Astrocyte (in vitro differentiated cells and primary cell): ENCODE results near the gene FKBP10. TPM values are rescaled to one million over a fixed set of nuclear protein-coding genes. Genes with fewer than 3 reads are reported as not detected.

Experiments used
- DNase-seq: peaks from one replicate; pipeline ENCODE4 v3.0.0-alpha.2; 2010; ENCODE audit warnings: low read depth
- FAIRE-seq: peaks from 2 replicates; lab custom pipeline; 2011; peaks lifted over from hg19 to GRCh38; lab: Jason Lieb, UNC
- H2AFZ ChIP-seq: 2 replicates; pipeline ENCODE4 v1.6.0; 2012; ENCODE audit warnings: low read depth, low read length, inconsistent platforms
- H3K27ac ChIP-seq: 2 replicates; pipeline ENCODE4 v1.5.1; 2011; ENCODE audit warnings: low read depth, low read length, inconsistent platforms
- H3K27me3 ChIP-seq: 2 replicates; pipeline ENCODE4 v1.6.0; 2011; ENCODE audit warnings: low read length, inconsistent platforms; ENCODE audit not compliant: insufficient read depth
- H3K36me3 ChIP-seq: 2 replicates; pipeline ENCODE4 v1.5.1; 2011; ENCODE audit warnings: low read length, inconsistent platforms; ENCODE audit not compliant: insufficient read depth
- H3K4me1 ChIP-seq: 2 replicates; pipeline ENCODE4 v1.5.1; 2011; ENCODE audit warnings: low read length, inconsistent platforms; ENCODE audit not compliant: insufficient read depth
- H3K4me2 ChIP-seq: 2 replicates; pipeline ENCODE4 v1.6.0; 2012; ENCODE audit warnings: low read length, inconsistent platforms
- H3K4me3 ChIP-seq: 2 replicates; pipeline ENCODE4 v1.5.1; 2011; ENCODE audit warnings: low read depth, mild to moderate bottlenecking, low read length, inconsistent platforms; ENCODE audit not compliant: insufficient read depth
- H3K79me2 ChIP-seq: 2 replicates; pipeline ENCODE4 v1.6.0; 2012; ENCODE audit warnings: mild to moderate bottlenecking, low read length, inconsistent platforms; ENCODE audit not compliant: insufficient read depth
- H3K9ac ChIP-seq: 2 replicates; pipeline ENCODE4 v1.6.0; 2012; ENCODE audit warnings: mild to moderate bottlenecking, low read length, inconsistent platforms
- H3K9me3 ChIP-seq: 2 replicates; pipeline ENCODE4 v1.5.1; 2012; ENCODE audit warnings: low read depth, mild to moderate bottlenecking, low read length, inconsistent platforms; ENCODE audit not compliant: insufficient read depth
- H4K20me1 ChIP-seq: 2 replicates; pipeline ENCODE4 v1.6.0; 2012; ENCODE audit warnings: low read length, inconsistent platforms; ENCODE audit not compliant: insufficient read depth
- H3K27ac Mint-ChIP-seq: one replicate; pipeline ENCODE4 v1.8.0; 2021; ENCODE audit warnings: mild to moderate bottlenecking, mixed read lengths; ENCODE audit not compliant: unreplicated experiment
- H3K27me3 Mint-ChIP-seq: one replicate; pipeline ENCODE4 v1.8.0; 2021; ENCODE audit warnings: low read depth, mixed read lengths; ENCODE audit not compliant: unreplicated experiment
- H3K36me3 Mint-ChIP-seq: one replicate; pipeline ENCODE4 v1.8.0; 2021; ENCODE audit warnings: low read depth, mixed read lengths; ENCODE audit not compliant: unreplicated experiment
- H3K4me1 Mint-ChIP-seq: one replicate; pipeline ENCODE4 v1.8.0; 2021; ENCODE audit warnings: low read depth, mixed read lengths; ENCODE audit not compliant: unreplicated experiment
- H3K4me3 Mint-ChIP-seq: one replicate; pipeline ENCODE4 v1.8.0; 2021; ENCODE audit warnings: mild to moderate bottlenecking, moderate library complexity, mixed read lengths; ENCODE audit not compliant: unreplicated experiment
- H3K9me3 Mint-ChIP-seq: one replicate; pipeline ENCODE4 v1.8.0; 2021; ENCODE audit warnings: mild to moderate bottlenecking, mixed read lengths; ENCODE audit not compliant: unreplicated experiment
- EZH2 ChIP-seq: IDR thresholded peaks from 2 replicates; pipeline ENCODE4 v1.6.1; 2012; ENCODE audit warnings: mild to moderate bottlenecking, low read length, inconsistent platforms; ENCODE audit not compliant: insufficient read depth
- total RNA-seq: library from RNA; stranded (reverse); gene quantifications from 2 replicates; pipeline ENCODE4 v1.2.1, GENCODE V29; 2021
- TF ChIP-seq, protein P1 (sequence below): IDR thresholded peaks from 2 replicates; pipeline ENCODE4 v1.5.1; 2011; ENCODE audit warnings: low read depth, mild to moderate bottlenecking, inconsistent platforms, low read length, moderate library complexity; ENCODE audit not compliant: insufficient read depth

The FKBP10 gene
- total RNA-seq, 1 donor from 2014 or later = 446 TPM

DNA sequence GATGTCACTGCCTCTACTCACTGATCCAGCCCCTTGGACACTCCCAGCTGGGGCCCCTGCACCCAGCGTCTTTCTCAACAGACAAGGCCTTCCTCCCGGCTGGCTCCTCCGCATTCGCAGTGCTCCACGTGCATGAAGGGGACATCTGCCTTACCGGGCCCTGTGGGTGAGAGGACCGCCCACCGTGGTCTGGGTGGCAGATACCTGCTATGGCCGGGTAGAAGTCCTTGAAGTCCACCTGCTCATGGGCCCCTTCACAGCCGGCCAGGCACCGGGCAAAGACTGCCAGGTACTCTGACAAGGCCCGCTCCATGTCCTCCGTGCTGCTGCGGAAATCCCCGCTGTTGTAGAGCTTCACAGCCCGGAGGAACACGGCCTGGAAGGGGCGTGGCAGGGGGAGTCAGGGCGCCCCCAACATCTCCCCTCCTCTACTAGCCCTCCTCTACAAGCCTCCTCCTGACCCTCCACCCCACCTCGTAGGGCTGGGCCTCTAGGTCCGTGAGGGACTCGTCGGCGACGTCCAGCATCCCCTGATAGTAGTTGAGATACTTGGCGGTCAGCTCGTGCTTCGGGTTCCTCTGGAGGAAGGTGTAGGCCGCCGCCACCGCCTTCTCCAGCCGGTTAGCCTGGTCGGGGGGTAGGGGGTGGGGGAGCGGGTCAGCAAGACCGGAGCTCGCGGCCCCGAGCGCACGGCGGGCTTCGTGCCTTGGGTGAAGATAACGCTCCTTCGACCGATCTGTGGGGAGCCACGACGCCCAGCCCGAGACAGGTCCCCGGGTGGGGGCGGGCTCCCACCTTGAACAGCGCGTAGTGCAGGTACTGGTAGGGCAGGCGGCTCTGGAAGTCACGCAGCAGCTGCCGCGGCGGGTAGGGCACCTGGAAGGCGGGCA lies 1.9 kb upstream of the FKBP10 start:
- Histone ChIP-seq H3K79me2 (peaks cover 64% of the 10 kb centered on the region), H2AFZ (peak overlapping the region; percentile 97), H3K9ac (peak overlapping the region; percentile 96), H3K27ac (no peak overlapping the region), H3K36me3 (peaks cover 10% of the 10 kb centered on the region), H4K20me1 (peaks cover 64% of the 10 kb centered on the region), H3K4me3 (peak overlapping the region; percentile 93), H3K27me3 (no peaks in the 10 kb centered on the region), H3K4me2 (peak overlapping the region; percentile 96), H3K4me1 (peaks cover 32% of the 10 kb centered on the region), H3K9me3 (no peaks in the 10 kb centered on the region)
- TF ChIP-seq, protein P1, sequence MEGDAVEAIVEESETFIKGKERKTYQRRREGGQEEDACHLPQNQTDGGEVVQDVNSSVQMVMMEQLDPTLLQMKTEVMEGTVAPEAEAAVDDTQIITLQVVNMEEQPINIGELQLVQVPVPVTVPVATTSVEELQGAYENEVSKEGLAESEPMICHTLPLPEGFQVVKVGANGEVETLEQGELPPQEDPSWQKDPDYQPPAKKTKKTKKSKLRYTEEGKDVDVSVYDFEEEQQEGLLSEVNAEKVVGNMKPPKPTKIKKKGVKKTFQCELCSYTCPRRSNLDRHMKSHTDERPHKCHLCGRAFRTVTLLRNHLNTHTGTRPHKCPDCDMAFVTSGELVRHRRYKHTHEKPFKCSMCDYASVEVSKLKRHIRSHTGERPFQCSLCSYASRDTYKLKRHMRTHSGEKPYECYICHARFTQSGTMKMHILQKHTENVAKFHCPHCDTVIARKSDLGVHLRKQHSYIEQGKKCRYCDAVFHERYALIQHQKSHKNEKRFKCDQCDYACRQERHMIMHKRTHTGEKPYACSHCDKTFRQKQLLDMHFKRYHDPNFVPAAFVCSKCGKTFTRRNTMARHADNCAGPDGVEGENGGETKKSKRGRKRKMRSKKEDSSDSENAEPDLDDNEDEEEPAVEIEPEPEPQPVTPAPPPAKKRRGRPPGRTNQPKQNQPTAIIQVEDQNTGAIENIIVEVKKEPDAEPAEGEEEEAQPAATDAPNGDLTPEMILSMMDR = no peak
- TF ChIP-seq EZH2 = no peak
- Mint-ChIP-seq H3K9me3 (no peaks in the 10 kb centered on the region), H3K36me3 (peaks cover 15% of the 10 kb centered on the region), H3K4me3 (peak overlapping the region; percentile 92), H3K27ac (no peak overlapping the region), H3K27me3 (no peaks in the 10 kb centered on the region), H3K4me1 (peaks cover 16% of the 10 kb centered on the region)
- no peak for FAIRE-seq
- no peak for DNase-seq

DNA sequence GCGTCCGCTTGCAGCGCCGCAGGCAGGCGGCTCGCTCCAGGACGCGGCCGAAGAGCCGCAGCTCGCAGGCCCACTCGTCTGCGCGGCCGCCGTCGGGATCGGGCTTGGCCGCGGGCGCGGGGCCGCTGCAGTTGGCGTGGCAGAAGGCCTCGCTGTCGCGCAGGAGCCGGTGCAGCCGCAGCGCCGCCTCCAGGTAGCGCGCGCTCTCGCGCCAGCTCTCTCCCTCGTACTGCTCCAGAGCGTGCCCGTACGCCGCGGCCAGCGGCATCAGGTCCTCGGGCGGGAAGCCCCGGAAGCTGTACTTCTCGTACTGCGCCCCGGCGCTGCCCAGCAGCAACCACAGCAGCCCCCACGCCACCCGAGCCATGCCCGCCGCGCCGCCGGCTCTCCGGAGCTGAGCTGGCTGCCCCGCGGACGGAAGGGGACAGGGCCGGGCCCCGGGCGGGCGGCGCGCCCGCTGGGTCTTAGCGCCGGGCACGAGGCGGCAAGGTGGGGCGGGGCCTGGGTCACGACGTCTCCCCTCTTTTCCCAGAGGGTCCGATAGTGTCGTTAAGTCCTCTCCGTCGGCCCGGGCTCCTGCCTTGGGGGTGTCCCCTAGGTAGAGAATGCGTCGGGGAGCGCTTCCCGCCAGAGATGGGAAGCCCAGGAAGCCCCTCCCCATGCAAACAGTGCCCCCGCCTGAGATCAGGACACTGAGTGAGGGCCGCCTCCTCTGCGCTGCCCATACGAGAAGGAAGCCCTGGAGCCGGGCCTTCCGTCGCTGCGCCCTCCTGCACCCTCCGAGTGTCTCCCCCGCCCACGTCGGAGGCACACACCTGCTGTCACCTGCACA lies 1.0 kb upstream of the FKBP10 start, which contains the start of gene P3H4:
Gene P3H4, minus strand, starts transcription at position 401 of the 832 bp plus-strand sequence. Its CDS starts 34 bp downstream, at position 367.
- H4K20me1 ChIP-seq = peaks cover 65% of the 10 kb centered on the region
- Mint-ChIP-seq H3K27me3 (no peaks in the 10 kb centered on the region), H3K36me3 (peaks cover 12% of the 10 kb centered on the region), H3K4me3 (peak within 1 kb of the TSS; percentile 98), H3K27ac (peak within 1 kb of the TSS; percentile 96), H3K4me1 (peaks cover 19% of the 10 kb centered on the region), H3K9me3 (no peaks in the 10 kb centered on the region)
- TF ChIP-seq, protein P1 = no peak
- no peak for TF ChIP-seq EZH2
- H3K36me3 ChIP-seq = peaks cover 9% of the 10 kb centered on the region
- H3K79me2 ChIP-seq = peaks cover 73% of the 10 kb centered on the region
- H3K4me2 ChIP-seq = peak within 1 kb of the TSS; percentile 96
- peaks cover 33% of the 10 kb centered on the region for H3K4me1 ChIP-seq
- peak within 1 kb of the TSS; percentile 76 for H3K27ac ChIP-seq
- peak within 1 kb of the TSS; percentile 96 for H3K9ac ChIP-seq
- no peaks in the 10 kb centered on the region for H3K27me3 ChIP-seq
- no peaks in the 10 kb centered on the region for H3K9me3 ChIP-seq
- H3K4me3 ChIP-seq = peak within 1 kb of the TSS; percentile 93
- FAIRE-seq = no peak
- peak; percentile 70 for DNase-seq
- peak within 1 kb of the TSS; percentile 97 for H2AFZ ChIP-seq
